Keratinocyte (primary cell): ENCODE data around the gene SLIT3.

Source experiments
- EZH2 ChIP-seq: IDR thresholded peaks from one replicate; pipeline ENCODE4 v1.6.1; 2012; ENCODE audit warnings: inconsistent platforms, mild to moderate bottlenecking, low read length, moderate library complexity
- TF ChIP-seq, protein P1 (sequence below), 3 experiments: IDR thresholded peaks in 1 of 3; conservative IDR thresholded peaks in 1 of 3; optimal IDR thresholded peaks in 1 of 3; 2 replicates in 2 of 3; 3 replicates in 1 of 3; pipeline versions ENCODE3 to v1.5.1; 2011; ENCODE audit warnings: low read length in 3 of 3, mild to moderate bottlenecking in 3 of 3, moderate library complexity in 2 of 3, control low read depth in 1 of 3, inconsistent platforms in 1 of 3; ENCODE audit not compliant: insufficient read depth in 2 of 3; ENCODE audit errors: extremely low read depth in 1 of 3

DNA sequence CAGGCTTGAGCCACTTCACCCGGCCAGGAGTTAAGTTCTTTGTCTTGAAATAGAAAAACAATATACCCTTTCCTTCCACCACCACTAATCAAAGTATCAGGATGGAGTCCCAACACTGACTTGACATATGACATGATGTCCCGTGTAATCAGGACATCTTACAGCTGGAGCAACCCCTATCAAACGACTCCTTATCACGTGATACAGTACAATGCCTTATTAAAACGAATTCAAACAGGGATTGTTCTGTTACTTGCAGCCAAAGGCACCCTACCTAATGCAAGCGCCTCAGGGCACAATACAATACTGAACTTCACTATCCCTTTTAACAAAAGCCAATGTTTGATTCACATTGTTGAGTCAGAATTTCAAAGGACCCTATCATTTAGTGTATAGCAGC lies 261.3 kb downstream of the SLIT3 start:
- TF ChIP-seq EZH2, result no peak
- TF ChIP-seq, protein P1, sequence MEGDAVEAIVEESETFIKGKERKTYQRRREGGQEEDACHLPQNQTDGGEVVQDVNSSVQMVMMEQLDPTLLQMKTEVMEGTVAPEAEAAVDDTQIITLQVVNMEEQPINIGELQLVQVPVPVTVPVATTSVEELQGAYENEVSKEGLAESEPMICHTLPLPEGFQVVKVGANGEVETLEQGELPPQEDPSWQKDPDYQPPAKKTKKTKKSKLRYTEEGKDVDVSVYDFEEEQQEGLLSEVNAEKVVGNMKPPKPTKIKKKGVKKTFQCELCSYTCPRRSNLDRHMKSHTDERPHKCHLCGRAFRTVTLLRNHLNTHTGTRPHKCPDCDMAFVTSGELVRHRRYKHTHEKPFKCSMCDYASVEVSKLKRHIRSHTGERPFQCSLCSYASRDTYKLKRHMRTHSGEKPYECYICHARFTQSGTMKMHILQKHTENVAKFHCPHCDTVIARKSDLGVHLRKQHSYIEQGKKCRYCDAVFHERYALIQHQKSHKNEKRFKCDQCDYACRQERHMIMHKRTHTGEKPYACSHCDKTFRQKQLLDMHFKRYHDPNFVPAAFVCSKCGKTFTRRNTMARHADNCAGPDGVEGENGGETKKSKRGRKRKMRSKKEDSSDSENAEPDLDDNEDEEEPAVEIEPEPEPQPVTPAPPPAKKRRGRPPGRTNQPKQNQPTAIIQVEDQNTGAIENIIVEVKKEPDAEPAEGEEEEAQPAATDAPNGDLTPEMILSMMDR (optimal IDR thresholded peaks at IDR 0.05 in 1 of 3, IDR thresholded peaks at IDR 0.05 in 1 of 3, conservative IDR thresholded peaks at IDR 0.05 in 1 of 3; ENCODE audit: extremely low read depth in 1 of 3, insufficient read depth in 2 of 3, low read length in 3 of 3), result no peak
